ENCODE measurements around the gene BUD23. TPM values are rescaled to one million over a fixed set of nuclear protein-coding genes. Genes with fewer than 3 reads are reported as not detected.

The BUD23 gene
- total RNA-seq, 1 experiment from 2014 or later = 124 TPM

DNA sequence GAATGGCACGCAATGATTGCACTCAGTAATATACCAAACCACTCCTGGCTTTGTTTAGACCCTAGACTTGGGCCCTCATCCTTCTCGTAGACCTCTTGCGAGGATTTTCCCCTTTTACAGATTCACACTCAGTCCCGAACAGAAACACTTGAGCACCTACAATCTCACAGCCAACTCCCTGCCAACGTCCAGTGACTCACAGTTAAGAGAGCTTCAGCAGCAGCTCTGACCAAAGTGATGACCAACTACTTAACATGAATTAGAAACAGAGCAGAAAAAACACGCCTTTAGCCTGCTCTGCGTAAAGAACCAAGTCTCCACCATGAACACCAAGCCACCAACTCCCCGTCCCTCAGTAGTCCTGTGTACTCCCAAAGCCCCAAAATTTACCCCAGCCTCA lies 2.4 kb upstream of the BUD23 start:
- ChIA-PET POLR2A (interaction anchor here (0.6 kb wide), 1 partner anchor 153 kb away, joined by 6 read pairs; no protein-coding TSS in a partner anchor), CTCF (interaction anchor here (0.6 kb wide), 1 partner anchor 57 kb away, joined by 4 read pairs; the partner anchor contains the start of gene ABHD11)
- DNase-seq (ENCODE audit: low read depth, low spot score) (no peak), ATAC-seq (no peak)
- BruUV-seq (replicated peaks) = no TSS peak
- no peaks in the 10 kb centered on the region; the same call in 1 of the 2 replicates for H3K36me3 ChIP-seq (ENCODE audit: control insufficient read depth, insufficient read depth, low read length)
- peaks cover 25% of the 10 kb centered on the region for H3K4me1 ChIP-seq (ENCODE audit: control insufficient read depth, insufficient read depth, low read length)
- intact Hi-C loops (cut with micrococcal nuclease; ENCODE audit: unreplicated experiment) (no loop called here), in situ Hi-C loops (cut with HindIII; ENCODE audit: low pct_unique_long_range_greater_than_20kb, low sequenced_read_pairs) (no loop called here)
- TF ChIP-seq TCF7L2 (IDR thresholded peaks at IDR 0.05; ENCODE audit: low read depth, low read length) (no peak), POLR2AphosphoS5 (IDR thresholded peaks at IDR 0.05; ENCODE audit: low read depth, low read length) (no peak), SIN3A (IDR thresholded peaks at IDR 0.05; ENCODE audit: borderline replicate concordance, insufficient read depth, low read depth, low read length) (no peak)
- TF ChIP-seq, protein P1, sequence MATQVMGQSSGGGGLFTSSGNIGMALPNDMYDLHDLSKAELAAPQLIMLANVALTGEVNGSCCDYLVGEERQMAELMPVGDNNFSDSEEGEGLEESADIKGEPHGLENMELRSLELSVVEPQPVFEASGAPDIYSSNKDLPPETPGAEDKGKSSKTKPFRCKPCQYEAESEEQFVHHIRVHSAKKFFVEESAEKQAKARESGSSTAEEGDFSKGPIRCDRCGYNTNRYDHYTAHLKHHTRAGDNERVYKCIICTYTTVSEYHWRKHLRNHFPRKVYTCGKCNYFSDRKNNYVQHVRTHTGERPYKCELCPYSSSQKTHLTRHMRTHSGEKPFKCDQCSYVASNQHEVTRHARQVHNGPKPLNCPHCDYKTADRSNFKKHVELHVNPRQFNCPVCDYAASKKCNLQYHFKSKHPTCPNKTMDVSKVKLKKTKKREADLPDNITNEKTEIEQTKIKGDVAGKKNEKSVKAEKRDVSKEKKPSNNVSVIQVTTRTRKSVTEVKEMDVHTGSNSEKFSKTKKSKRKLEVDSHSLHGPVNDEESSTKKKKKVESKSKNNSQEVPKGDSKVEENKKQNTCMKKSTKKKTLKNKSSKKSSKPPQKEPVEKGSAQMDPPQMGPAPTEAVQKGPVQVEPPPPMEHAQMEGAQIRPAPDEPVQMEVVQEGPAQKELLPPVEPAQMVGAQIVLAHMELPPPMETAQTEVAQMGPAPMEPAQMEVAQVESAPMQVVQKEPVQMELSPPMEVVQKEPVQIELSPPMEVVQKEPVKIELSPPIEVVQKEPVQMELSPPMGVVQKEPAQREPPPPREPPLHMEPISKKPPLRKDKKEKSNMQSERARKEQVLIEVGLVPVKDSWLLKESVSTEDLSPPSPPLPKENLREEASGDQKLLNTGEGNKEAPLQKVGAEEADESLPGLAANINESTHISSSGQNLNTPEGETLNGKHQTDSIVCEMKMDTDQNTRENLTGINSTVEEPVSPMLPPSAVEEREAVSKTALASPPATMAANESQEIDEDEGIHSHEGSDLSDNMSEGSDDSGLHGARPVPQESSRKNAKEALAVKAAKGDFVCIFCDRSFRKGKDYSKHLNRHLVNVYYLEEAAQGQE (IDR thresholded peaks at IDR 0.05; ENCODE audit: insufficient read depth in 1 of 2, low read depth in 2 of 2, low read length in 1 of 2) = no peak
- TF ChIP-seq, protein P2, sequence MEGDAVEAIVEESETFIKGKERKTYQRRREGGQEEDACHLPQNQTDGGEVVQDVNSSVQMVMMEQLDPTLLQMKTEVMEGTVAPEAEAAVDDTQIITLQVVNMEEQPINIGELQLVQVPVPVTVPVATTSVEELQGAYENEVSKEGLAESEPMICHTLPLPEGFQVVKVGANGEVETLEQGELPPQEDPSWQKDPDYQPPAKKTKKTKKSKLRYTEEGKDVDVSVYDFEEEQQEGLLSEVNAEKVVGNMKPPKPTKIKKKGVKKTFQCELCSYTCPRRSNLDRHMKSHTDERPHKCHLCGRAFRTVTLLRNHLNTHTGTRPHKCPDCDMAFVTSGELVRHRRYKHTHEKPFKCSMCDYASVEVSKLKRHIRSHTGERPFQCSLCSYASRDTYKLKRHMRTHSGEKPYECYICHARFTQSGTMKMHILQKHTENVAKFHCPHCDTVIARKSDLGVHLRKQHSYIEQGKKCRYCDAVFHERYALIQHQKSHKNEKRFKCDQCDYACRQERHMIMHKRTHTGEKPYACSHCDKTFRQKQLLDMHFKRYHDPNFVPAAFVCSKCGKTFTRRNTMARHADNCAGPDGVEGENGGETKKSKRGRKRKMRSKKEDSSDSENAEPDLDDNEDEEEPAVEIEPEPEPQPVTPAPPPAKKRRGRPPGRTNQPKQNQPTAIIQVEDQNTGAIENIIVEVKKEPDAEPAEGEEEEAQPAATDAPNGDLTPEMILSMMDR (IDR thresholded peaks at IDR 0.05) = no peak
- no peaks in the 10 kb centered on the region for H3K9me3 ChIP-seq (ENCODE audit: control insufficient read depth, insufficient read depth, low read depth, low read length)
- H3K27me3 ChIP-seq (ENCODE audit: control insufficient read depth, insufficient read depth, low read length) = no peaks in the 10 kb centered on the region
- H3K4me3 ChIP-seq (ENCODE audit: low read depth in 2 of 2, low read length in 2 of 2) = peak overlapping the region; percentile 66 to 91; a peak in 3 of 4 replicates
- H3K27ac ChIP-seq (ENCODE audit: low read length) = peak overlapping the region; percentile 18

DNA sequence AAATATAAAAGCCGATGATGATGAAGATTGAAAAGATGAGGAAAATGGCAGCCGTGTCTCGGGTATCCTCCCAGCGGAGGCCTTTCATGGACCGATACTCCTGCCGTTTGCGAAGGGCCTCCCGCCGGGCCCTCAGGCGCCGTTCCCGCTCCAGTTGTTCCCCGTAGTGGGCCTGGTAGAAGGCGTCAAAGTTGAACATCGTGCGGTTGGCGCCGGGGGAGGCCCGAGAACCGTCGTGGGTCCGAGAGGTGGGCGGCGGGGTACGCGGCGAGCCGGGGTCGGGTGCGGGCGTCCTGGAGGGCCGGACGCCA lies 697 bp upstream of the BUD23 start:
- no TSS peak for BruUV-seq (replicated peaks)
- Histone ChIP-seq H3K27ac (ENCODE audit: low read length) (peak overlapping the region; percentile 86), H3K27me3 (ENCODE audit: control insufficient read depth, insufficient read depth, low read length) (no peaks in the 10 kb centered on the region), H3K4me1 (ENCODE audit: control insufficient read depth, insufficient read depth, low read length) (peaks cover 25% of the 10 kb centered on the region), H3K9me3 (ENCODE audit: control insufficient read depth, insufficient read depth, low read depth, low read length) (no peaks in the 10 kb centered on the region), H3K4me3 (ENCODE audit: low read depth in 2 of 2, low read length in 2 of 2) (peak overlapping the region; percentile 66 to 91), H3K36me3 (ENCODE audit: control insufficient read depth, insufficient read depth, low read length) (peaks cover 10% of the 10 kb centered on the region)
- TF ChIP-seq POLR2AphosphoS5 (IDR thresholded peaks at IDR 0.05; ENCODE audit: low read depth, low read length) (no peak), SIN3A (IDR thresholded peaks at IDR 0.05; ENCODE audit: borderline replicate concordance, insufficient read depth, low read depth, low read length) (no peak), TCF7L2 (IDR thresholded peaks at IDR 0.05; ENCODE audit: low read depth, low read length) (no peak)
- TF ChIP-seq, protein P2 (IDR thresholded peaks at IDR 0.05) = no peak
- TF ChIP-seq, protein P1 (IDR thresholded peaks at IDR 0.05; ENCODE audit: insufficient read depth in 1 of 2, low read depth in 2 of 2, low read length in 1 of 2) = no peak
- DNase-seq (ENCODE audit: low read depth, low spot score) = no peak
- POLR2A ChIA-PET = no interaction called here
- intact Hi-C loops (cut with micrococcal nuclease; ENCODE audit: unreplicated experiment) (no loop called here), in situ Hi-C loops (cut with HindIII; ENCODE audit: low pct_unique_long_range_greater_than_20kb, low sequenced_read_pairs) (no loop called here)
- CTCF ChIA-PET = no interaction called here
- ATAC-seq = no peak

All from Panc1 (cell line).